HepG2 (cell line): ENCODE data around the gene P2RY6. TPM values are rescaled to one million over a fixed set of nuclear protein-coding genes. Genes with fewer than 3 reads are reported as not detected.

ENCODE experiments used
- EP300 ChIP-seq, 3 experiments: sonication (generic) in 1 of 3; formaldehyde crosslinking in 1 of 3; IDR thresholded peaks; 2 replicates each; pipeline versions ENCODE4 v1.5.1 to v1.6.1; 2011 to 2020; ENCODE audit warnings: low read depth in 2 of 3, low read length in 2 of 3, borderline replicate concordance in 1 of 3, improper control_type of control experiment in 1 of 3, mild to moderate bottlenecking in 1 of 3, missing genetic modification reagents in 1 of 3, moderate library complexity in 1 of 3
- FOXC1 ChIP-seq: sonication (generic); formaldehyde crosslinking; IDR thresholded peaks from 2 replicates; pipeline ENCODE4 v1.8.0; 2022; ENCODE audit warnings: mild to moderate bottlenecking, missing genetic modification reagents, borderline replicate concordance
- IKZF4 ChIP-seq: sonication (generic); formaldehyde crosslinking; IDR thresholded peaks from 2 replicates; pipeline ENCODE4 v1.5.1; 2020; ENCODE audit warnings: borderline replicate concordance, mild to moderate bottlenecking, low read depth, missing genetic modification reagents; ENCODE audit errors: not compliant biosample characterization
- KDM3A ChIP-seq: IDR thresholded peaks from 2 replicates; pipeline ENCODE4 v1.6.1; 2018; ENCODE audit warnings: low read depth, missing compliant biosample characterization
- KLF16 ChIP-seq, 2 experiments: sonication (generic) in 1 of 2; formaldehyde crosslinking in 1 of 2; IDR thresholded peaks; 2 replicates each; pipeline versions ENCODE4 v1.6.1 to v1.8.0; 2016 to 2023; ENCODE audit warnings: missing genetic modification reagents in 2 of 2, missing compliant biosample characterization in 1 of 2
- MAFF ChIP-seq: IDR thresholded peaks from 2 replicates; pipeline ENCODE4 v1.6.1; 2011; ENCODE audit warnings: low read depth, low read length, improper control_type of control experiment
- NCOA5 ChIP-seq: sonication (generic); formaldehyde crosslinking; IDR thresholded peaks from 2 replicates; pipeline ENCODE4 v1.4.0; 2020; ENCODE audit warnings: missing genetic modification reagents
- NR2C2 ChIP-seq: sonication (generic); formaldehyde crosslinking; IDR thresholded peaks from 2 replicates; pipeline ENCODE4 v1.4.0; 2020; ENCODE audit warnings: missing genetic modification reagents, mild to moderate bottlenecking, moderate library complexity, borderline replicate concordance
- PCBP1 ChIP-seq: fragments of 200-400 bp; formaldehyde crosslinking; IDR thresholded peaks from 2 replicates; pipeline ENCODE4 v1.6.1; 2017; ENCODE audit warnings: mild to moderate bottlenecking, low read depth, low read length, borderline replicate concordance
- RBM39 ChIP-seq: fragments of 200-400 bp; formaldehyde crosslinking; IDR thresholded peaks from one replicate; pipeline ENCODE4 v1.6.1; 2018; ENCODE audit warnings: antibody characterized with exemption, mild to moderate bottlenecking, low read depth, low read length; ENCODE audit not compliant: poor library complexity, severe bottlenecking
- REPIN1 ChIP-seq: sonication (generic); formaldehyde crosslinking; IDR thresholded peaks from 2 replicates; pipeline ENCODE4 v1.8.0; 2022; ENCODE audit warnings: missing genetic modification reagents, low read depth, mild to moderate bottlenecking, borderline replicate concordance
- STAG1 ChIP-seq: sonication (generic); formaldehyde crosslinking; IDR thresholded peaks from 2 replicates; pipeline ENCODE4 v1.4.0; 2020; ENCODE audit warnings: missing genetic modification reagents
- TBL1XR1 ChIP-seq: fragments of 150-350 bp; IDR thresholded peaks from 2 replicates; pipeline ENCODE4 v1.6.1; 2014; ENCODE audit warnings: borderline replicate concordance, low read length; ENCODE audit not compliant: partially characterized antibody
- ZFP37 ChIP-seq: sonication (generic); formaldehyde crosslinking; IDR thresholded peaks from 2 replicates; pipeline ENCODE4 v1.4.0; 2020; ENCODE audit warnings: missing genetic modification reagents, borderline replicate concordance
- ZNF354B ChIP-seq: sonication (generic); formaldehyde crosslinking; IDR thresholded peaks from 2 replicates; pipeline ENCODE4 v1.8.0; 2022; ENCODE audit warnings: mild to moderate bottlenecking, missing genetic modification reagents
- ZNF484 ChIP-seq: sonication (generic); formaldehyde crosslinking; IDR thresholded peaks from 2 replicates; pipeline ENCODE4 v1.5.1; 2020; ENCODE audit warnings: mild to moderate bottlenecking, low read depth, missing genetic modification reagents, borderline replicate concordance
- ZNF790 ChIP-seq: sonication (generic); formaldehyde crosslinking; IDR thresholded peaks from 2 replicates; pipeline ENCODE4 v1.8.0; 2022; ENCODE audit warnings: missing genetic modification reagents, mild to moderate bottlenecking, borderline replicate concordance
- ZNF883 ChIP-seq: sonication (generic); formaldehyde crosslinking; IDR thresholded peaks from 2 replicates; pipeline ENCODE4 v1.5.1; 2020; ENCODE audit warnings: mild to moderate bottlenecking, missing genetic modification reagents; ENCODE audit errors: not compliant biosample characterization
- polyA plus RNA-seq, 8 experiments: library from polyadenylated mRNA; depleted of rRNA in 3 of 8; stranded (reverse) in 7 of 8; unstranded in 1 of 8; fragments of >200 nt; fragmentation: Illumina TruSeq in 4 of 8; extraction: Trizol in 4 of 8; gene quantifications; 2 replicates each; pipeline versions ENCODE4 v1.2.1 to v1.2.3, GENCODE V29; 2011 to 2016; ENCODE audit warnings: low read depth in 4 of 8, missing spikeins in 1 of 8, mixed read lengths in 1 of 8; ENCODE audit not compliant: insufficient read depth in 1 of 8
- total RNA-seq, 5 experiments: library from RNA; depleted of rRNA; stranded (reverse); fragments of >200 nt; fragmentation: Illumina TruSeq; extraction: Trizol; gene quantifications; 2 replicates each; pipeline ENCODE4 v1.2.3, GENCODE V29; 2016; ENCODE audit warnings: low read depth in 1 of 5
- TF ChIP-seq, protein P1 (sequence below): sonication (generic); formaldehyde crosslinking; conservative IDR thresholded peaks from 2 replicates; pipeline ENCODE4 v1.4.0; 2020; ENCODE audit warnings: missing genetic modification reagents
- TF ChIP-seq, protein P2 (sequence below): sonication (generic); formaldehyde crosslinking; conservative IDR thresholded peaks from 2 replicates; pipeline ENCODE4 v1.4.0; 2020; ENCODE audit warnings: missing genetic modification reagents
- TF ChIP-seq, protein P3 (sequence below): sonication (generic); formaldehyde crosslinking; IDR thresholded peaks from 2 replicates; pipeline ENCODE4 v1.4.0; 2020; ENCODE audit warnings: mild to moderate bottlenecking, low read depth, missing genetic modification reagents

The P2RY6 gene
- total and polyA plus RNA-seq, 2 of the 13 experiments (the other 11 are each of a cell fraction or from before 2014, with no cell fraction given) = 0.09 to 0.29 TPM

DNA sequence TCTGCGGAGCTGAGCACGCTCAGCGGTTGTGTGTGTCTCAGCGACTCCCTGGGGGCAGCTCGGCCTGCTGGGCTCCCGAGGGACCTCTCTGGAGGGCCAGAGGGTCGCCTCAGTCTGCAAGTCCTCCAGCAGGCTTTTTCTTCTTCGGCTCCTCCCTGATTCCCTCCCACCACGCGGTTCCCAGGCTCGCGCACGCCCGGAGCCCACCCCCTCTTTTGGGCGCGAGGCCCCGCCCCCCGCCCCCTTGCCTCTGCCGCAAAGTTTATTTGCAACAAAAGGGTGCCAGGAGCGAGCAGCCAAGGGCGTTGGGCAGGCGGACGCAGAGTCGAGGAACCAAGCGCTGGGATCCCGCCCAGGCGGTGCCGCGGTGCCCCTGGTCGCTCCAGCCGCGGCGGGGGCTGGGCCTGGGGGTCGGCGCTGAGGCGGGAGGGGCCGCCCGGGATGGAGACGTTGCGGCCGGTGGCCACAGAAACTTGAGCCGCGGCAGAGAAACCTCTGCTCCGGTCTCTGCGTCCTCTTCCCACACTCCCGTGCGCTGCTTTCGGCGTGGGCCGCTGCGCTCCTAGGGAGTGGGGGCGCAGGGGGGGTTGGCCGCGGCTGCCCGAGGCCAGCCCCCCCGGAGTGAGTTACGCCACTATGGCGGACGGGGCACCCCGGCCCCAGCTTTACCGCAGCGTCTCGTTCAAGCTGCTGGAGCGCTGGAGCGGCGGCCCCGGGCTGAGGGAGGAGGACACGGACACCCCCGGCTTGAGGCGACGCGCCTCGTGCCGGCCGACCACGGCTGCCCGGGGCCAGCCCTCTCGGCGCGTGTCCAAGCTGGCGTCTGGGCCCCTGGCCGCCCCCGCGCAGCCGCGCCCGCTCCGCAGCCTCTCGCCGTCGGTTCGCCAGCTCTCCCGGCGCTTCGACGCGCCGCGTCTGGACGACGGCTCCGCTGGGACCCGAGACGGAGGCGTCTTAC is 36.1 kb downstream of the P2RY6 start, which contains the start of gene ARHGEF17 (continued):
- no peak for TF ChIP-seq EP300 (IDR thresholded peaks at IDR 0.05; ENCODE audit: low read depth in 2 of 2, low read length in 2 of 2)
- 0 out of 2 replicates have a peak, but pooled peaks have one; percentile 38 for TF ChIP-seq EP300 (CRISPR knock-in tag; IDR thresholded peaks at IDR 0.05; ENCODE audit: borderline replicate concordance)
- peak; percentile 56 for TF ChIP-seq RBM39
- no peak for TF ChIP-seq ZNF883 (CRISPR knock-in tag)
- TF ChIP-seq, protein P1, sequence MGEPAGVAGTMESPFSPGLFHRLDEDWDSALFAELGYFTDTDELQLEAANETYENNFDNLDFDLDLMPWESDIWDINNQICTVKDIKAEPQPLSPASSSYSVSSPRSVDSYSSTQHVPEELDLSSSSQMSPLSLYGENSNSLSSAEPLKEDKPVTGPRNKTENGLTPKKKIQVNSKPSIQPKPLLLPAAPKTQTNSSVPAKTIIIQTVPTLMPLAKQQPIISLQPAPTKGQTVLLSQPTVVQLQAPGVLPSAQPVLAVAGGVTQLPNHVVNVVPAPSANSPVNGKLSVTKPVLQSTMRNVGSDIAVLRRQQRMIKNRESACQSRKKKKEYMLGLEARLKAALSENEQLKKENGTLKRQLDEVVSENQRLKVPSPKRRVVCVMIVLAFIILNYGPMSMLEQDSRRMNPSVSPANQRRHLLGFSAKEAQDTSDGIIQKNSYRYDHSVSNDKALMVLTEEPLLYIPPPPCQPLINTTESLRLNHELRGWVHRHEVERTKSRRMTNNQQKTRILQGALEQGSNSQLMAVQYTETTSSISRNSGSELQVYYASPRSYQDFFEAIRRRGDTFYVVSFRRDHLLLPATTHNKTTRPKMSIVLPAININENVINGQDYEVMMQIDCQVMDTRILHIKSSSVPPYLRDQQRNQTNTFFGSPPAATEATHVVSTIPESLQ (CRISPR knock-in tag) = no peak
- TF ChIP-seq MAFF = no peak
- TF ChIP-seq, protein P2, sequence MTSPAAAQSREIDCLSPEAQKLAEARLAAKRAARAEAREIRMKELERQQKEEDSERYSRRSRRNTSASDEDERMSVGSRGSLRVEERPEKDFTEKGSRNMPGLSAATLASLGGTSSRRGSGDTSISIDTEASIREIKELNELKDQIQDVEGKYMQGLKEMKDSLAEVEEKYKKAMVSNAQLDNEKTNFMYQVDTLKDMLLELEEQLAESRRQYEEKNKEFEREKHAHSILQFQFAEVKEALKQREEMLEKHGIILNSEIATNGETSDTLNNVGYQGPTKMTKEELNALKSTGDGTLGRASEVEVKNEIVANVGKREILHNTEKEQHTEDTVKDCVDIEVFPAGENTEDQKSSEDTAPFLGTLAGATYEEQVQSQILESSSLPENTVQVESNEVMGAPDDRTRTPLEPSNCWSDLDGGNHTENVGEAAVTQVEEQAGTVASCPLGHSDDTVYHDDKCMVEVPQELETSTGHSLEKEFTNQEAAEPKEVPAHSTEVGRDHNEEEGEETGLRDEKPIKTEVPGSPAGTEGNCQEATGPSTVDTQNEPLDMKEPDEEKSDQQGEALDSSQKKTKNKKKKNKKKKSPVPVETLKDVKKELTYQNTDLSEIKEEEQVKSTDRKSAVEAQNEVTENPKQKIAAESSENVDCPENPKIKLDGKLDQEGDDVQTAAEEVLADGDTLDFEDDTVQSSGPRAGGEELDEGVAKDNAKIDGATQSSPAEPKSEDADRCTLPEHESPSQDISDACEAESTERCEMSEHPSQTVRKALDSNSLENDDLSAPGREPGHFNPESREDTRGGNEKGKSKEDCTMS = no peak
- no peak for TF ChIP-seq FOXC1 (CRISPR knock-in tag)
- TF ChIP-seq, protein P3, sequence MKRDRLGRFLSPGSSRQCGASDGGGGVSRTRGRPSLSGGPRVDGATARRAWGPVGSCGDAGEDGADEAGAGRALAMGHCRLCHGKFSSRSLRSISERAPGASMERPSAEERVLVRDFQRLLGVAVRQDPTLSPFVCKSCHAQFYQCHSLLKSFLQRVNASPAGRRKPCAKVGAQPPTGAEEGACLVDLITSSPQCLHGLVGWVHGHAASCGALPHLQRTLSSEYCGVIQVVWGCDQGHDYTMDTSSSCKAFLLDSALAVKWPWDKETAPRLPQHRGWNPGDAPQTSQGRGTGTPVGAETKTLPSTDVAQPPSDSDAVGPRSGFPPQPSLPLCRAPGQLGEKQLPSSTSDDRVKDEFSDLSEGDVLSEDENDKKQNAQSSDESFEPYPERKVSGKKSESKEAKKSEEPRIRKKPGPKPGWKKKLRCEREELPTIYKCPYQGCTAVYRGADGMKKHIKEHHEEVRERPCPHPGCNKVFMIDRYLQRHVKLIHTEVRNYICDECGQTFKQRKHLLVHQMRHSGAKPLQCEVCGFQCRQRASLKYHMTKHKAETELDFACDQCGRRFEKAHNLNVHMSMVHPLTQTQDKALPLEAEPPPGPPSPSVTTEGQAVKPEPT = no peak
- TF ChIP-seq REPIN1 (CRISPR knock-in tag) = no peak
- no peak for TF ChIP-seq PCBP1
- TF ChIP-seq KLF16 (CRISPR knock-in tag; IDR thresholded peaks at IDR 0.05) = no peak; a peak in 2 of 4 replicates
- no peak for TF ChIP-seq NCOA5 (CRISPR knock-in tag)
- TF ChIP-seq STAG1 (CRISPR knock-in tag) = no peak
- no peak for TF ChIP-seq ZNF354B
- no peak for TF ChIP-seq ZFP37 (CRISPR knock-in tag)
- TF ChIP-seq NR2C2 (CRISPR knock-in tag) = no peak
- TF ChIP-seq TBL1XR1 = no peak
- TF ChIP-seq KDM3A (CRISPR knock-in tag) = no peak; the same call in 1 of the 2 replicates
- no peak for TF ChIP-seq ZNF790 (CRISPR knock-in tag)
- no peak for TF ChIP-seq ZNF484 (CRISPR knock-in tag)
- TF ChIP-seq IKZF4 = peak; percentile 54
